A549 (cell line): ENCODE data around the gene TPD52L1. TPM values are rescaled to one million over a fixed set of nuclear protein-coding genes. Genes with fewer than 3 reads are reported as not detected.

ENCODE experiments used
- ATAC-seq, 2 experiments: fragments of 200-7000 bp in 1 of 2; fragments of >200 bp in 1 of 2; cut with Nextera tagmentation in 1 of 2; cut with Tn5 transposase in 1 of 2; 3 replicates each; pipeline versions ENCODE4 v1.8.0 to v1.9.1; 2018 to 2020; ENCODE audit warnings: mild to moderate bottlenecking in 1 of 2, moderate library complexity in 1 of 2
- CTCF ChIA-PET: fragments of 300-600 bp; sonication (Branson Sonifier 250); formaldehyde crosslinking; extraction: SDS; loops from one replicate; lab custom pipeline; 2021; ENCODE audit warnings: antibody characterized with exemption, inconsistent platforms; lab: Yijun Ruan, JAX
- POLR2A ChIA-PET: fragments of 350-600 bp; formaldehyde crosslinking; extraction: SDS; loops from one replicate; lab custom pipeline; 2021; ENCODE audit warnings: antibody characterized with exemption, inconsistent platforms; lab: Yijun Ruan, JAX
- DNase-seq, 2 experiments: peaks; one replicate each; pipeline versions ENCODE4 v3.0.0 to v3.0.0-alpha.2; 2011 to 2016; ENCODE audit warnings: low read depth in 1 of 2, low spot score in 1 of 2
- FAIRE-seq: peaks from 2 replicates; lab custom pipeline; 2011; peaks lifted over from hg19 to GRCh38; lab: Jason Lieb, UNC
- H3K27ac ChIP-seq, 2 experiments: fragments of >200 bp; sonication (Bioruptor Twin); formaldehyde crosslinking; 3 replicates each; pipeline ENCODE4 v1.5.1; 2016 to 2017
- H3K4me1 ChIP-seq: fragments of >200 bp; sonication (Bioruptor Twin); formaldehyde crosslinking; 3 replicates; pipeline ENCODE4 v1.6.1; 2016
- H3K4me2 ChIP-seq: fragments of >200 bp; sonication (Bioruptor Twin); formaldehyde crosslinking; 3 replicates; pipeline ENCODE4 v1.6.1; 2016
- H3K4me3 ChIP-seq: fragments of >200 bp; sonication (Bioruptor Twin); formaldehyde crosslinking; 3 replicates; pipeline ENCODE4 v1.5.1; 2016
- H3K9me3 ChIP-seq: fragments of >200 bp; sonication (Bioruptor Twin); formaldehyde crosslinking; 3 replicates; pipeline ENCODE4 v1.6.1; 2016
- BHLHE40 ChIP-seq: IDR thresholded peaks from 2 replicates; pipeline ENCODE4 v1.6.1; 2012; ENCODE audit warnings: low read depth, low read length, inconsistent platforms
- CEBPB ChIP-seq, 2 experiments: fragments of >200 bp in 1 of 2; sonication (Bioruptor Twin) in 1 of 2; formaldehyde crosslinking in 1 of 2; IDR thresholded peaks; 2 replicates each; pipeline ENCODE4 v1.6.1; 2012 to 2016
- CHD2 ChIP-seq: fragments of 150-350 bp; IDR thresholded peaks from 2 replicates; pipeline ENCODE4 v1.6.1; 2014; ENCODE audit warnings: low read length; ENCODE audit not compliant: partially characterized antibody
- CHD4 ChIP-seq: fragments of 200-600 bp; sonication (generic); IDR thresholded peaks from 2 replicates; pipeline ENCODE4 v1.6.1; 2016; ENCODE audit warnings: antibody characterized with exemption, mild to moderate bottlenecking, borderline replicate concordance
- EHF ChIP-seq: fragments of 250-450 bp; sonication (Bioruptor Pico); IDR thresholded peaks from 2 replicates; pipeline ENCODE4 v1.5.0; 2020; ENCODE audit warnings: mild to moderate bottlenecking
- EHMT2 ChIP-seq: fragments of 200-600 bp; sonication (generic); IDR thresholded peaks from 2 replicates; pipeline ENCODE4 v1.6.1; 2016; ENCODE audit warnings: antibody characterized with exemption, low read depth, mild to moderate bottlenecking, moderate library complexity
- EP300 ChIP-seq, 2 experiments: fragments of >200 bp; sonication (Bioruptor Twin); formaldehyde crosslinking; IDR thresholded peaks; 2 replicates in 1 of 2; 3 replicates in 1 of 2; pipeline ENCODE4 v1.6.1; 2016 to 2017
- FOSL2 ChIP-seq, 2 experiments: fragments of 450-650 bp in 1 of 2; fragments of >200 bp in 1 of 2; sonication (Bioruptor Twin) in 1 of 2; formaldehyde crosslinking; IDR thresholded peaks; 2 replicates each; pipeline versions ENCODE4 v1.5.0 to v1.6.1; 2016 to 2020; ENCODE audit warnings: mild to moderate bottlenecking in 1 of 2, moderate library complexity in 1 of 2
- HDAC2 ChIP-seq: fragments of 200-600 bp; sonication (generic); IDR thresholded peaks from 2 replicates; pipeline ENCODE4 v1.6.1; 2016
- HEYL ChIP-seq: fragments of 250-450 bp; sonication (Bioruptor Pico); IDR thresholded peaks from 2 replicates; pipeline ENCODE4 v1.8.0; 2021; ENCODE audit warnings: mild to moderate bottlenecking, moderate library complexity
- HOXB5 ChIP-seq: fragments of 250-450 bp; sonication (Bioruptor Pico); IDR thresholded peaks from 2 replicates; pipeline ENCODE4 v1.5.0; 2020; ENCODE audit warnings: mild to moderate bottlenecking, moderate library complexity
- JUN ChIP-seq, 2 experiments: fragments of >200 bp; sonication (Bioruptor Twin); formaldehyde crosslinking; IDR thresholded peaks; 2 replicates in 1 of 2; 3 replicates in 1 of 2; pipeline ENCODE4 v1.6.1; 2016 to 2017
- KDM1A ChIP-seq: fragments of 200-600 bp; sonication (generic); IDR thresholded peaks from 2 replicates; pipeline ENCODE4 v1.6.1; 2016; ENCODE audit warnings: low read depth, mild to moderate bottlenecking
- MYC ChIP-seq: IDR thresholded peaks from 2 replicates; pipeline ENCODE4 v1.6.1; 2012; ENCODE audit warnings: mild to moderate bottlenecking, inconsistent platforms, low read length, improper control_type of control experiment, borderline replicate concordance
- NR3C1 ChIP-seq: fragments of >200 bp; sonication (Bioruptor Twin); formaldehyde crosslinking; IDR thresholded peaks from 3 replicates; pipeline ENCODE4 v1.6.1; 2017
- POLR2A ChIP-seq: IDR thresholded peaks from 2 replicates; pipeline ENCODE4 v1.6.1; 2012; ENCODE audit warnings: mild to moderate bottlenecking, low read length
- RAD21 ChIP-seq, 2 experiments: fragments of >200 bp in 1 of 2; sonication (Bioruptor Twin) in 1 of 2; formaldehyde crosslinking in 1 of 2; IDR thresholded peaks in 1 of 2; conservative IDR thresholded peaks in 1 of 2; 2 replicates in 1 of 2; 3 replicates in 1 of 2; pipeline ENCODE4 v1.6.1; 2012 to 2018; ENCODE audit warnings: inconsistent platforms in 1 of 2
- RARB ChIP-seq: fragments of 250-450 bp; sonication (Bioruptor Pico); IDR thresholded peaks from 2 replicates; pipeline ENCODE4 v1.8.0; 2021; ENCODE audit warnings: mild to moderate bottlenecking, moderate library complexity
- RCOR1 ChIP-seq: fragments of 150-350 bp; IDR thresholded peaks from 2 replicates; pipeline ENCODE4 v1.6.1; 2014; ENCODE audit warnings: antibody characterized with exemption, low read length, low read depth
- RFX5 ChIP-seq: fragments of 450-650 bp; IDR thresholded peaks from 2 replicates; pipeline ENCODE4 v1.7.1; 2014; ENCODE audit warnings: antibody characterized with exemption, mild to moderate bottlenecking, moderate library complexity
- SREBF2 ChIP-seq: fragments of 450-650 bp; IDR thresholded peaks from 2 replicates; pipeline ENCODE4 v1.6.1; 2014; ENCODE audit warnings: mild to moderate bottlenecking, moderate library complexity
- TP53 ChIP-seq: fragments of 250-450 bp; sonication (Bioruptor Pico); IDR thresholded peaks from 2 replicates; pipeline ENCODE4 v1.5.0; 2021; ENCODE audit warnings: mild to moderate bottlenecking, moderate library complexity
- ZC3H11A ChIP-seq: fragments of 450-650 bp; IDR thresholded peaks from 2 replicates; pipeline ENCODE4 v1.6.1; 2014; ENCODE audit warnings: antibody characterized with exemption, mild to moderate bottlenecking
- ZSCAN20 ChIP-seq: fragments of 250-450 bp; sonication (Bioruptor Pico); IDR thresholded peaks from 2 replicates; pipeline ENCODE4 v1.8.0; 2022; ENCODE audit warnings: mild to moderate bottlenecking, moderate library complexity
- WGBS: methylation state at CpG from one replicate; pipeline ENCODE4 v1.1.6; 2017; ENCODE audit errors: missing lambda C conversion rate; 5-methylcytosine and 5-hydroxymethylcytosine counted together
- polyA plus RNA-seq, 4 experiments: library from polyadenylated mRNA; depleted of rRNA in 3 of 4; stranded (reverse); fragments of >200 nt; fragmentation: RNase III in 1 of 4; extraction: RNeasy Plus Mini Kit Qiagen cat#74134 plus additional on column Dnase treatment in 1 of 4; gene quantifications; 2 replicates in 3 of 4; 3 replicates in 1 of 4; pipeline ENCODE4 v1.2.3, GENCODE V29; 2011 to 2017
- TF ChIP-seq, protein P1 (sequence below): fragments of 250-450 bp; sonication (Bioruptor Pico); IDR thresholded peaks from 2 replicates; pipeline ENCODE4 v1.5.0; 2021; ENCODE audit warnings: mild to moderate bottlenecking, moderate library complexity, borderline replicate concordance
- TF ChIP-seq, protein P2 (sequence below): fragments of >200 bp; sonication (Bioruptor Twin); formaldehyde crosslinking; IDR thresholded peaks from 2 replicates; pipeline ENCODE4 v1.6.1; 2016
- TF ChIP-seq, protein P3 (sequence below): fragments of 450-650 bp; IDR thresholded peaks from 2 replicates; pipeline ENCODE4 v1.6.1; 2014; ENCODE audit warnings: antibody characterized with exemption
- TF ChIP-seq, protein P4 (sequence below): fragments of 150-350 bp; IDR thresholded peaks from 2 replicates; pipeline ENCODE4 v1.6.1; 2014; ENCODE audit warnings: low read depth, mild to moderate bottlenecking, low read length

The TPD52L1 gene
- polyA plus RNA-seq, 2 of the 4 experiments (the other 2 are of a cell fraction) = 90.1 to 144 TPM

DNA sequence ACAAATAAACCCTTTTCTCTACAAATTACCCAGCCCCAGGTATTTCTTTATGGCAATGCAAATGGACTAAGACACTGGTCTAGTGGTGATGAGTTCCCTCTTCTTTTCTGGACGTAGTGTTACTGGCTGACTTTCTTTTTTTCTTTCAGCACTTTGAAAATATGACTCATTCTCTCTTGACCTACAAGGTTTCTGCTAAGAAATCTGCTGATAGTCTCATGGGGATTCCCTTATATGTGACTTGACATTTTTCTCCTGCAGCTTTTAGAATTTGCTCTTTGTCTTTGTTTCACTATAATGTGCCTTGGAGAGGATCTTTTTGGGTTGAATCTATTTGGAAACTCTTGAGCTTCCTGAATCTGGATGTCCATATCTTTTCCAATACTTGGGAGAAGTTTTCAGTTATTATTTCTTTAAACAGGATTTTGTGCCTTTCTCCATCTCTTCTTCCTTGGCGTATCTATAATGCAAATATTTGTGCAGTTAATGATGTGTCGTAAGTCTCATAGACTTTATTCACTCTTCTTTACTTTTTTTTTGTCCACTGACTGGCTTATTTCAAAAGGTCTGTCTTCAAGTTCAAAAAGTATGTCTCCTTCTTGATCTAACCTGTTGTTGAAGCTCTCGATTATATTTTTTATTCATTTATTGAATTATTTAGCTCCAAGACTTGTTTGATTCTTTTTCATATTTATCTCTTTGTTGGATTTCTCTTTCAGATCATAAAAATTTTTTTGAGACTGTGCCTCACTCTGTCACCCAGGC is 42.2 kb upstream of the TPD52L1 start:
- ATAC-seq (no peak), FAIRE-seq (no peak), DNase-seq (no peak)
- Histone ChIP-seq H3K4me2 (no peak overlapping the region), H3K27ac (no peak overlapping the region), H3K4me3 (no peak overlapping the region), H3K9me3 (peaks cover 20% of the 10 kb centered on the region), H3K4me1 (no peaks in the 10 kb centered on the region)
- POLR2A ChIA-PET = no interaction called here
- WGBS = 76% methylated on average over 4 of the region's 4 CpGs
- TF ChIP-seq FOSL2 (IDR thresholded peaks at IDR 0.05) (no peak), FOSL2 (CRISPR knock-in tag; IDR thresholded peaks at IDR 0.05) (peak; percentile 66), RCOR1 (no peak), NR3C1 (no peak), CHD2 (no peak), EHF (no peak), EP300 (IDR thresholded peaks at IDR 0.05) (no peak), HOXB5 (CRISPR knock-in tag) (no peak), KDM1A (0 out of 2 replicates have a peak, but pooled peaks have one; percentile 15), BHLHE40 (no peak), RARB (CRISPR knock-in tag) (no peak), ZSCAN20 (no peak)
- TF ChIP-seq, protein P1, sequence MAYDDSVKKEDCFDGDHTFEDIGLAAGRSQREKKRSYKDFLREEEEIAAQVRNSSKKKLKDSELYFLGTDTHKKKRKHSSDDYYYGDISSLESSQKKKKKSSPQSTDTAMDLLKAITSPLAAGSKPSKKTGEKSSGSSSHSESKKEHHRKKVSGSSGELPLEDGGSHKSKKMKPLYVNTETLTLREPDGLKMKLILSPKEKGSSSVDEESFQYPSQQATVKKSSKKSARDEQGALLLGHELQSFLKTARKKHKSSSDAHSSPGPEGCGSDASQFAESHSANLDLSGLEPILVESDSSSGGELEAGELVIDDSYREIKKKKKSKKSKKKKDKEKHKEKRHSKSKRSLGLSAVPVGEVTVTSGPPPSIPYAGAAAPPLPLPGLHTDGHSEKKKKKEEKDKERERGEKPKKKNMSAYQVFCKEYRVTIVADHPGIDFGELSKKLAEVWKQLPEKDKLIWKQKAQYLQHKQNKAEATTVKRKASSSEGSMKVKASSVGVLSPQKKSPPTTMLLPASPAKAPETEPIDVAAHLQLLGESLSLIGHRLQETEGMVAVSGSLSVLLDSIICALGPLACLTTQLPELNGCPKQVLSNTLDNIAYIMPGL (CRISPR knock-in tag) = no peak
- CTCF ChIA-PET = interaction anchor here (3.7 kb wide), 1 partner anchor 241 kb away, joined by 18 read pairs; no protein-coding TSS in a partner anchor

DNA sequence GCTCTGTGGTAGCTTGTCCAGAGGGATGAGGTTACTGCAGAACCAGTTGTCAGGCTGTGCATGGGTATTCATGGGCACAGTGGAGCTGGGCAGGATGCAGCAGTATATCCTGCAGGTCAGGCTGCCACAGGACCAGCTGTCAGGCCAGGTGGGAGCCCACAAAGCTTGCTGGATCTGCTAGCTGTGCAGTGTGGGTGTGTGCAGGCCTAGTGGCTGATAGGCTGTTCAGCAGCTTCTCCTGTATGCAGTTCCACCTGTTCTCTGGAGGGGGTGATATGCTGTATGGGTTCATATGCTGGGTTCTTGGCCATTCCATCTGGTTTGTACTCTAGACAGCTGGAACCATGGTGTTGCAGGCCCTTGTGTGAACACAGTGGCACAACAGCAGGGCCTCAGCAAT is 40.6 kb upstream of the TPD52L1 start:
- DNase-seq (no peak), FAIRE-seq (no peak), ATAC-seq (no peak)
- Histone ChIP-seq H3K4me2 (no peak overlapping the region), H3K4me1 (no peaks in the 10 kb centered on the region), H3K9me3 (peaks cover 20% of the 10 kb centered on the region), H3K4me3 (no peak overlapping the region), H3K27ac (no peak overlapping the region)
- CTCF ChIA-PET = interaction anchor here (0.9 to 3.7 kb wide), 6 partner anchors 7 to 243 kb away, joined by 4 to 23 read pairs (median 6); partner anchors contain the start of gene TPD52L1
- TF ChIP-seq CEBPB (IDR thresholded peaks at IDR 0.05) (no peak), POLR2A (no peak), BHLHE40 (no peak), MYC (no peak), HDAC2 (no peak), EHMT2 (no peak), ZC3H11A (no peak), CHD4 (no peak), TP53 (CRISPR knock-in tag) (no peak), RFX5 (no peak), EHF (no peak), JUN (IDR thresholded peaks at IDR 0.05) (no peak), ZSCAN20 (no peak), HEYL (CRISPR knock-in tag) (no peak), RAD21 (conservative IDR thresholded peaks at IDR 0.05 in 1 of 2, IDR thresholded peaks at IDR 0.05 in 1 of 2) (no peak), SREBF2 (no peak)
- TF ChIP-seq, protein P2, sequence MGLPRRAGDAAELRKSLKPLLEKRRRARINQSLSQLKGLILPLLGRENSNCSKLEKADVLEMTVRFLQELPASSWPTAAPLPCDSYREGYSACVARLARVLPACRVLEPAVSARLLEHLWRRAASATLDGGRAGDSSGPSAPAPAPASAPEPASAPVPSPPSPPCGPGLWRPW = no peak
- TF ChIP-seq, protein P3, sequence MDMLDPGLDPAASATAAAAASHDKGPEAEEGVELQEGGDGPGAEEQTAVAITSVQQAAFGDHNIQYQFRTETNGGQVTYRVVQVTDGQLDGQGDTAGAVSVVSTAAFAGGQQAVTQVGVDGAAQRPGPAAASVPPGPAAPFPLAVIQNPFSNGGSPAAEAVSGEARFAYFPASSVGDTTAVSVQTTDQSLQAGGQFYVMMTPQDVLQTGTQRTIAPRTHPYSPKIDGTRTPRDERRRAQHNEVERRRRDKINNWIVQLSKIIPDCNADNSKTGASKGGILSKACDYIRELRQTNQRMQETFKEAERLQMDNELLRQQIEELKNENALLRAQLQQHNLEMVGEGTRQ = no peak
- TF ChIP-seq, protein P4, sequence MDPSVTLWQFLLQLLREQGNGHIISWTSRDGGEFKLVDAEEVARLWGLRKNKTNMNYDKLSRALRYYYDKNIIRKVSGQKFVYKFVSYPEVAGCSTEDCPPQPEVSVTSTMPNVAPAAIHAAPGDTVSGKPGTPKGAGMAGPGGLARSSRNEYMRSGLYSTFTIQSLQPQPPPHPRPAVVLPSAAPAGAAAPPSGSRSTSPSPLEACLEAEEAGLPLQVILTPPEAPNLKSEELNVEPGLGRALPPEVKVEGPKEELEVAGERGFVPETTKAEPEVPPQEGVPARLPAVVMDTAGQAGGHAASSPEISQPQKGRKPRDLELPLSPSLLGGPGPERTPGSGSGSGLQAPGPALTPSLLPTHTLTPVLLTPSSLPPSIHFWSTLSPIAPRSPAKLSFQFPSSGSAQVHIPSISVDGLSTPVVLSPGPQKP = no peak
- TF ChIP-seq, protein P1 (CRISPR knock-in tag) = no peak
- POLR2A ChIA-PET = no interaction called here
